ENCODE data around the gene SLC52A1.
A peak's percentile ranks its signal among the peaks of the same experiment; 100 is the strongest.
"Not testable (repeated sequence)": the region's sequence is repeated elsewhere in the genome, so short reads cannot be mapped to it uniquely, and the experiment has no call there.

SLC52A1 gene

DNA sequence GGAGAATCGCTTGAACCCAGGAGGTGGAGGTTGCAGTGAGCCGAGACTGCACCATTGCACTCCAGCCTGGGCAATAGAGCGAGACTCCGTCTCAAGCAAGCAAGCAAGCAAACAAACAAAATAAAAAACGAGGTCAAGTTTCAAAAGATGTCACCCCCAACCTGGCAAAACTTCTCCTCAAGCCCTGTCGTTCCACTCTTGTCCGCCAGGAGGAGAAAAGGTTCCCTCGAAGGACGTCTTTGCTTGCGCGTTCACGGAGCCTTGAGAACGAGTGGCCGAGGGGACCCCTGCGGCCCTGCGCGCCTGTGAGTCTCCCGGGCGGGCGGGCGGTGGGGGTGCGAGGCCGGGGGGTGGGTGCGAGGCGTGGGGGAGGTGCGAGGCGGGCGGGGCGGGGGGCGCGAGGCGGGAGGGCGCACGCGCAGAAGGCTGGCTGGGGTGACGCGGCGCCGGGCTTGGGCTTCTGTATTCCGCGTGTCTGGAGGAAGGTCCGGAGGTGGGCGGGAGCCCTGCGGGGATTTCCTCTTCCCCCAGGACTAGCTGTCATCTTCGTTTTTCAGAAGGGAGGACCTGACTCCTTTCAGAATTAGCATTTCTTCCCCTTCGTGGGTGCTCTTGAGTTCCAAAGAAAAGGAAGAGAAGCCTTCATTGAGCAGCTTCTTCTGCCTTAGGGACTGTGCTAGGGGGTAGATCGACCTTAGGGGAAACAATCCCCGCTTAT lies 3.7 kb downstream of the SLC52A1 start:
- peak; percentile 81 for DNase-seq (ENCODE audit: low read depth)
- peak overlapping the region; percentile 40 for H3K4me3 ChIP-seq (replicated peaks; ENCODE audit: low read depth, low read length)
- TF ChIP-seq, protein P1, sequence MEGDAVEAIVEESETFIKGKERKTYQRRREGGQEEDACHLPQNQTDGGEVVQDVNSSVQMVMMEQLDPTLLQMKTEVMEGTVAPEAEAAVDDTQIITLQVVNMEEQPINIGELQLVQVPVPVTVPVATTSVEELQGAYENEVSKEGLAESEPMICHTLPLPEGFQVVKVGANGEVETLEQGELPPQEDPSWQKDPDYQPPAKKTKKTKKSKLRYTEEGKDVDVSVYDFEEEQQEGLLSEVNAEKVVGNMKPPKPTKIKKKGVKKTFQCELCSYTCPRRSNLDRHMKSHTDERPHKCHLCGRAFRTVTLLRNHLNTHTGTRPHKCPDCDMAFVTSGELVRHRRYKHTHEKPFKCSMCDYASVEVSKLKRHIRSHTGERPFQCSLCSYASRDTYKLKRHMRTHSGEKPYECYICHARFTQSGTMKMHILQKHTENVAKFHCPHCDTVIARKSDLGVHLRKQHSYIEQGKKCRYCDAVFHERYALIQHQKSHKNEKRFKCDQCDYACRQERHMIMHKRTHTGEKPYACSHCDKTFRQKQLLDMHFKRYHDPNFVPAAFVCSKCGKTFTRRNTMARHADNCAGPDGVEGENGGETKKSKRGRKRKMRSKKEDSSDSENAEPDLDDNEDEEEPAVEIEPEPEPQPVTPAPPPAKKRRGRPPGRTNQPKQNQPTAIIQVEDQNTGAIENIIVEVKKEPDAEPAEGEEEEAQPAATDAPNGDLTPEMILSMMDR (IDR thresholded peaks at IDR 0.05; ENCODE audit: low read length, missing control alignments) = peak; percentile 78

- H3K4me3 ChIP-seq (replicated peaks; ENCODE audit: low read depth, low read length) = not testable (repeated sequence)
These were observed 5.1 kb downstream of the SLC52A1 start for GRCh38 chr17:5030168-5030567.

GRCh38 chr17:5027916-5028315 lies 7.3 kb downstream of the SLC52A1 start:
- TF ChIP-seq, protein P1 (IDR thresholded peaks at IDR 0.05; ENCODE audit: low read length, missing control alignments) = no peak
- no peak overlapping the region for H3K4me3 ChIP-seq (replicated peaks; ENCODE audit: low read depth, low read length)
- DNase-seq (ENCODE audit: low read depth) = no peak

More at GRCh38 chr17:5030168-5030567, 5.1 kb downstream of the SLC52A1 start:
- not testable (repeated sequence) for DNase-seq (ENCODE audit: low read depth)

GRCh38 chr17:5027299-5027698 lies 7.9 kb downstream of the SLC52A1 start:
- no peak for DNase-seq (ENCODE audit: low read depth)
- H3K4me3 ChIP-seq (replicated peaks; ENCODE audit: low read depth, low read length) = no peak overlapping the region
- TF ChIP-seq, protein P1 (IDR thresholded peaks at IDR 0.05; ENCODE audit: low read length, missing control alignments) = no peak

DNA sequence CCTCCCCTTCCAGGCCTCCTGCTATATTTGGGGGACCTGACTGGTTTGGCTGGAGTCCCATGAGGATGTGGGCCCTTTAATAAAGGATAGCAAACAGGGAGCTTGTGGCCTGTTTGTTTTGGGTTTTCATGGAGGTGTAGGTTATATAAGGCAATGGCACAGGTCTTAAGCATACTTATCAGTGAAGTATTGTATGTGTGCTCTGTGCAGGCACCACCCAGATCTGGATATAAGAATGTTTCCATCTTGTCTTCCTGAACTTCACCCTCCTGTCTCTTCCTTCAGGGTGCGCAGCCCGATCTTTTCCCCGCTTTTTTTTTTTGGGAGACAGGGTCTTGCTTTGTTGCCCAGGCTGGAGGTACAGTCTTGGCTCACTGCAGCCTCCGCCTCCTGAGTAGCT lies 10.6 kb downstream of the SLC52A1 start:
- no peak overlapping the region for H3K4me3 ChIP-seq (replicated peaks; ENCODE audit: low read depth, low read length)
- DNase-seq (ENCODE audit: low read depth) = no peak
- TF ChIP-seq, protein P1 (IDR thresholded peaks at IDR 0.05; ENCODE audit: low read length, missing control alignments) = no peak

GRCh38 chr17:5023588-5024147 lies 11.6 kb downstream of the SLC52A1 start:
- no peak for DNase-seq (ENCODE audit: low read depth)
- TF ChIP-seq, protein P1 (IDR thresholded peaks at IDR 0.05; ENCODE audit: low read length, missing control alignments) = no peak
- H3K4me3 ChIP-seq (replicated peaks; ENCODE audit: low read depth, low read length) = no peak overlapping the region

- TF ChIP-seq, protein P1 (IDR thresholded peaks at IDR 0.05; ENCODE audit: low read length, missing control alignments) = no peak
- no peak for DNase-seq (ENCODE audit: low read depth)
- H3K4me3 ChIP-seq (replicated peaks; ENCODE audit: low read depth, low read length) = no peak overlapping the region
These were observed 13.0 kb downstream of the SLC52A1 start for GRCh38 chr17:5022171-5022711.
